H1 (cell line): ENCODE data around the gene CMBL. TPM values are rescaled to one million over a fixed set of nuclear protein-coding genes. Genes with fewer than 3 reads are reported as not detected.

Experiments
- BACH1 ChIP-seq: IDR thresholded peaks from 2 replicates; pipeline ENCODE4 v1.6.1; 2012; ENCODE audit warnings: low read length, improper control_type of control experiment
- BCL11A ChIP-seq, 2 experiments: IDR thresholded peaks; one replicate each; pipeline ENCODE4 v1.6.1; 2011; ENCODE audit warnings: low read depth in 2 of 2, low read length in 2 of 2, mild to moderate bottlenecking in 2 of 2
- CHD1 ChIP-seq: IDR thresholded peaks from 2 replicates; pipeline ENCODE4 v1.6.1; 2012; ENCODE audit warnings: low read depth, low read length, improper control_type of control experiment
- EZH2 ChIP-seq: fragments of 200-600 bp; sonication (generic); IDR thresholded peaks from 2 replicates; pipeline ENCODE4 v1.7.1; 2012; ENCODE audit warnings: low read depth, mild to moderate bottlenecking, moderate library complexity, low read length, inconsistent platforms; ENCODE audit not compliant: severe bottlenecking
- POU5F1 ChIP-seq: IDR thresholded peaks from 2 replicates; pipeline ENCODE4 v1.6.1; 2011; ENCODE audit warnings: low read depth, mild to moderate bottlenecking, low read length, moderate library complexity
- RBBP5 ChIP-seq: IDR thresholded peaks from 2 replicates; pipeline ENCODE4 v1.7.1; 2012; ENCODE audit warnings: low read depth, mild to moderate bottlenecking, inconsistent platforms, low read length, moderate library complexity, borderline replicate concordance
- RFX5 ChIP-seq: IDR thresholded peaks from 2 replicates; pipeline ENCODE4 v1.6.1; 2011; ENCODE audit warnings: low read depth, low read length, improper control_type of control experiment, borderline replicate concordance
- TBP ChIP-seq: IDR thresholded peaks from 2 replicates; pipeline ENCODE4 v1.6.1; 2011; ENCODE audit warnings: low read depth, low read length, improper control_type of control experiment
- polyA plus RNA-seq, 7 experiments: library from polyadenylated mRNA; depleted of rRNA in 3 of 7; stranded (reverse) in 5 of 7; unstranded in 2 of 7; fragments of >200 nt in 5 of 7; fragments of 200-250 nt in 2 of 7; gene quantifications; 1 replicate in 5 of 7; 2 replicates in 1 of 7; 4 replicates in 1 of 7; pipeline versions ENCODE4 v1.2.1 to v1.2.3, GENCODE V29; 2011 to 2013; ENCODE audit warnings: missing spikeins in 2 of 7, mixed read lengths in 2 of 7
- total RNA-seq: library from RNA; stranded (reverse); fragmentation: NEBNext Ultra II Directional; extraction: Animal tissue kit (Norgen Biotek cat#: 25700); gene quantifications from 2 replicates; pipeline ENCODE4 v1.2.1, GENCODE V29; 2021
- TF ChIP-seq, protein P1 (sequence below): fragments of 300-600 bp; sonication (generic); IDR thresholded peaks from 2 replicates; pipeline ENCODE4 v1.7.1; 2012; ENCODE audit warnings: low read length, moderate library complexity, mild to moderate bottlenecking, inconsistent platforms; ENCODE audit not compliant: insufficient replicate concordance

The CMBL gene
- total and polyA plus RNA-seq, 2 of the 8 experiments (the other 6 are each of a cell fraction or from before 2014, with no cell fraction given) = 27.9 to 32.1 TPM

DNA sequence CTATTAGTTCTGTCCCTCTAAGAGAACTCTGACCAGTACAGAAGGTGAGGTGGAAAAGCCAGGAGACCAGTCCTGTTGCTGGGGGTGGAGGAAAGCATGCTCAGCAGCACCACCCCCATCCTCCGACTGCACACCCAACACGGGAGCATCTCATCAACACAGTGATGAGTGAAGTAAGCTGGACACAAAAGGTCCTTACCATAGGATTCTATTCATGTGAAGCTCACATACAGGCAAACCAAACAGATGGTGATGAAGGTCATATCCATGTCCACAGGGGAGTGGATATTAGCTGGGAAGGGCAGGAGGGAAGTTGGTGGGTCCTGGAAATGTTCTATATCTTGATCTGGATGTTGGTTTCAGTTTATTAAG, 31.0 kb upstream of the CMBL start (continued):
- TF ChIP-seq, protein P1, sequence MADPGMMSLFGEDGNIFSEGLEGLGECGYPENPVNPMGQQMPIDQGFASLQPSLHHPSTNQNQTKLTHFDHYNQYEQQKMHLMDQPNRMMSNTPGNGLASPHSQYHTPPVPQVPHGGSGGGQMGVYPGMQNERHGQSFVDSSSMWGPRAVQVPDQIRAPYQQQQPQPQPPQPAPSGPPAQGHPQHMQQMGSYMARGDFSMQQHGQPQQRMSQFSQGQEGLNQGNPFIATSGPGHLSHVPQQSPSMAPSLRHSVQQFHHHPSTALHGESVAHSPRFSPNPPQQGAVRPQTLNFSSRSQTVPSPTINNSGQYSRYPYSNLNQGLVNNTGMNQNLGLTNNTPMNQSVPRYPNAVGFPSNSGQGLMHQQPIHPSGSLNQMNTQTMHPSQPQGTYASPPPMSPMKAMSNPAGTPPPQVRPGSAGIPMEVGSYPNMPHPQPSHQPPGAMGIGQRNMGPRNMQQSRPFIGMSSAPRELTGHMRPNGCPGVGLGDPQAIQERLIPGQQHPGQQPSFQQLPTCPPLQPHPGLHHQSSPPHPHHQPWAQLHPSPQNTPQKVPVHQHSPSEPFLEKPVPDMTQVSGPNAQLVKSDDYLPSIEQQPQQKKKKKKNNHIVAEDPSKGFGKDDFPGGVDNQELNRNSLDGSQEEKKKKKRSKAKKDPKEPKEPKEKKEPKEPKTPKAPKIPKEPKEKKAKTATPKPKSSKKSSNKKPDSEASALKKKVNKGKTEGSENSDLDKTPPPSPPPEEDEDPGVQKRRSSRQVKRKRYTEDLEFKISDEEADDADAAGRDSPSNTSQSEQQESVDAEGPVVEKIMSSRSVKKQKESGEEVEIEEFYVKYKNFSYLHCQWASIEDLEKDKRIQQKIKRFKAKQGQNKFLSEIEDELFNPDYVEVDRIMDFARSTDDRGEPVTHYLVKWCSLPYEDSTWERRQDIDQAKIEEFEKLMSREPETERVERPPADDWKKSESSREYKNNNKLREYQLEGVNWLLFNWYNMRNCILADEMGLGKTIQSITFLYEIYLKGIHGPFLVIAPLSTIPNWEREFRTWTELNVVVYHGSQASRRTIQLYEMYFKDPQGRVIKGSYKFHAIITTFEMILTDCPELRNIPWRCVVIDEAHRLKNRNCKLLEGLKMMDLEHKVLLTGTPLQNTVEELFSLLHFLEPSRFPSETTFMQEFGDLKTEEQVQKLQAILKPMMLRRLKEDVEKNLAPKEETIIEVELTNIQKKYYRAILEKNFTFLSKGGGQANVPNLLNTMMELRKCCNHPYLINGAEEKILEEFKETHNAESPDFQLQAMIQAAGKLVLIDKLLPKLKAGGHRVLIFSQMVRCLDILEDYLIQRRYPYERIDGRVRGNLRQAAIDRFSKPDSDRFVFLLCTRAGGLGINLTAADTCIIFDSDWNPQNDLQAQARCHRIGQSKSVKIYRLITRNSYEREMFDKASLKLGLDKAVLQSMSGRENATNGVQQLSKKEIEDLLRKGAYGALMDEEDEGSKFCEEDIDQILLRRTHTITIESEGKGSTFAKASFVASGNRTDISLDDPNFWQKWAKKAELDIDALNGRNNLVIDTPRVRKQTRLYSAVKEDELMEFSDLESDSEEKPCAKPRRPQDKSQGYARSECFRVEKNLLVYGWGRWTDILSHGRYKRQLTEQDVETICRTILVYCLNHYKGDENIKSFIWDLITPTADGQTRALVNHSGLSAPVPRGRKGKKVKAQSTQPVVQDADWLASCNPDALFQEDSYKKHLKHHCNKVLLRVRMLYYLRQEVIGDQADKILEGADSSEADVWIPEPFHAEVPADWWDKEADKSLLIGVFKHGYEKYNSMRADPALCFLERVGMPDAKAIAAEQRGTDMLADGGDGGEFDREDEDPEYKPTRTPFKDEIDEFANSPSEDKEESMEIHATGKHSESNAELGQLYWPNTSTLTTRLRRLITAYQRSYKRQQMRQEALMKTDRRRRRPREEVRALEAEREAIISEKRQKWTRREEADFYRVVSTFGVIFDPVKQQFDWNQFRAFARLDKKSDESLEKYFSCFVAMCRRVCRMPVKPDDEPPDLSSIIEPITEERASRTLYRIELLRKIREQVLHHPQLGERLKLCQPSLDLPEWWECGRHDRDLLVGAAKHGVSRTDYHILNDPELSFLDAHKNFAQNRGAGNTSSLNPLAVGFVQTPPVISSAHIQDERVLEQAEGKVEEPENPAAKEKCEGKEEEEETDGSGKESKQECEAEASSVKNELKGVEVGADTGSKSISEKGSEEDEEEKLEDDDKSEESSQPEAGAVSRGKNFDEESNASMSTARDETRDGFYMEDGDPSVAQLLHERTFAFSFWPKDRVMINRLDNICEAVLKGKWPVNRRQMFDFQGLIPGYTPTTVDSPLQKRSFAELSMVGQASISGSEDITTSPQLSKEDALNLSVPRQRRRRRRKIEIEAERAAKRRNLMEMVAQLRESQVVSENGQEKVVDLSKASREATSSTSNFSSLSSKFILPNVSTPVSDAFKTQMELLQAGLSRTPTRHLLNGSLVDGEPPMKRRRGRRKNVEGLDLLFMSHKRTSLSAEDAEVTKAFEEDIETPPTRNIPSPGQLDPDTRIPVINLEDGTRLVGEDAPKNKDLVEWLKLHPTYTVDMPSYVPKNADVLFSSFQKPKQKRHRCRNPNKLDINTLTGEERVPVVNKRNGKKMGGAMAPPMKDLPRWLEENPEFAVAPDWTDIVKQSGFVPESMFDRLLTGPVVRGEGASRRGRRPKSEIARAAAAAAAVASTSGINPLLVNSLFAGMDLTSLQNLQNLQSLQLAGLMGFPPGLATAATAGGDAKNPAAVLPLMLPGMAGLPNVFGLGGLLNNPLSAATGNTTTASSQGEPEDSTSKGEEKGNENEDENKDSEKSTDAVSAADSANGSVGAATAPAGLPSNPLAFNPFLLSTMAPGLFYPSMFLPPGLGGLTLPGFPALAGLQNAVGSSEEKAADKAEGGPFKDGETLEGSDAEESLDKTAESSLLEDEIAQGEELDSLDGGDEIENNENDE = no peak
- no peak for TF ChIP-seq BACH1
- no peak for TF ChIP-seq RBBP5
- no peak for TF ChIP-seq RFX5
- no peak for TF ChIP-seq EZH2
- TF ChIP-seq BCL11A (IDR thresholded peaks at IDR 0.05; ENCODE audit: low read depth in 2 of 2, low read length in 2 of 2) = no peak
- TF ChIP-seq CHD1 = no peak
- no peak for TF ChIP-seq POU5F1
- TF ChIP-seq TBP = no peak
